ENCODE results near the gene DEFB125. TPM values are rescaled to one million over a fixed set of nuclear protein-coding genes. Genes with fewer than 3 reads are reported as not detected.

DEFB125 gene
- total and polyA plus RNA-seq, 10 donors: not detected

DNA sequence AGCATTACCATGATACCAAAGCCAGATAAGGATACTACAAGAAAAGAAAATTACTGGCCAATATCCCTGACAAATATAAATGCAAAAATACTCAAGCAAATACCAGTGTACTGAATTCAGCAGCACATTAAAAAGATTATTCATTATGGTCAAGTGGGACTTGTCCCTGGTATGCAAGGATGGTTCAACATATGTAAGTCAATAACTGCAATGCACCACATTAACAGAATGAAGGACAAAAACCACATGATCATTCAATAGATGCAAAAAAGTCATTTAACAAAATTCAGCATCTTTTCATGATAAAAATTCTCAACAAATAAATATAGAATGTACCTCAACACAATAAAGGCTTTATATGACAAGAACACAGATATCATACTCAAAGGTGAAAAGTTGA, 9.1 kb upstream of the DEFB125 start:
- DNase-seq: no peak

DNA sequence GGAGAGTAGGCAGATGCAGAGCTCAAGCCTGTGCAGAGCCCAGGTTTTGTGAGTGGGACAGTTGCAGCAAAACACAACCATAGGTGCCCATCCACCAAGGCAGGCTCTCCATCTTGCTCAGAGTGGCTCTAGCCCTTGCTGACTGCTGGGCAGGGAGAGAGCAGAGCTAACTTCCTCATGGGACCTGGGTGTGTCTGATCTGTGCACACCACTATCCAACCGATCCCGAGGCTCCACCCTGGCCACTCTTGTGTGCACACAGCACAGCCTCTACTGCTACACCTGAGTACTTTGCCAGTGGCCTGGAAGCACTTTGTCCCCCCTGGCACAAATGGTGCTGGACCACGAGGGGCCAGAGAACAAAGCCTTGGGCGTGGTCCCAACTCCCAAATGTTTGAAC, 7.9 kb upstream of the DEFB125 start:
- WGBS, 5 donors: 40 to 75% (median 71%) methylated on average over 4 of the region's 4 CpGs
- Histone ChIP-seq H3K4me3 (no peak overlapping the region), H3K36me3 (no peaks in the 10 kb centered on the region), H3K27me3 (replicated peaks in 1 of 7) (peaks cover 0 to 19% (median 0%) of the 10 kb centered on the region in 7 donors), H3K27ac (no peak overlapping the region), H3K4me1 (no peaks in the 10 kb centered on the region), H3K9me3 (peaks cover 0 to 39% (median 22%) of the 10 kb centered on the region in 8 donors)
- TF ChIP-seq POLR2A (IDR thresholded peaks at IDR 0.05): no peak
- TF ChIP-seq POLR2AphosphoS5 (IDR thresholded peaks at IDR 0.05): no peak
- TF ChIP-seq, protein P1, sequence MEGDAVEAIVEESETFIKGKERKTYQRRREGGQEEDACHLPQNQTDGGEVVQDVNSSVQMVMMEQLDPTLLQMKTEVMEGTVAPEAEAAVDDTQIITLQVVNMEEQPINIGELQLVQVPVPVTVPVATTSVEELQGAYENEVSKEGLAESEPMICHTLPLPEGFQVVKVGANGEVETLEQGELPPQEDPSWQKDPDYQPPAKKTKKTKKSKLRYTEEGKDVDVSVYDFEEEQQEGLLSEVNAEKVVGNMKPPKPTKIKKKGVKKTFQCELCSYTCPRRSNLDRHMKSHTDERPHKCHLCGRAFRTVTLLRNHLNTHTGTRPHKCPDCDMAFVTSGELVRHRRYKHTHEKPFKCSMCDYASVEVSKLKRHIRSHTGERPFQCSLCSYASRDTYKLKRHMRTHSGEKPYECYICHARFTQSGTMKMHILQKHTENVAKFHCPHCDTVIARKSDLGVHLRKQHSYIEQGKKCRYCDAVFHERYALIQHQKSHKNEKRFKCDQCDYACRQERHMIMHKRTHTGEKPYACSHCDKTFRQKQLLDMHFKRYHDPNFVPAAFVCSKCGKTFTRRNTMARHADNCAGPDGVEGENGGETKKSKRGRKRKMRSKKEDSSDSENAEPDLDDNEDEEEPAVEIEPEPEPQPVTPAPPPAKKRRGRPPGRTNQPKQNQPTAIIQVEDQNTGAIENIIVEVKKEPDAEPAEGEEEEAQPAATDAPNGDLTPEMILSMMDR (IDR thresholded peaks at IDR 0.05 in 8 of 11, conservative IDR thresholded peaks at IDR 0.05 in 3 of 11): no peak
- intact Hi-C loops (cut with DNase I; ENCODE audit: low total_unique reads): no loop called here
- no peak for DNase-seq

More for the DNA sequence above, 9.1 kb upstream of the DEFB125 start:
- no peaks in the 10 kb centered on the region for H3K36me3 ChIP-seq
- H3K4me1 ChIP-seq: no peaks in the 10 kb centered on the region
- peaks cover 0 to 42% (median 24%) of the 10 kb centered on the region in 8 donors for H3K9me3 ChIP-seq
- peaks cover 0 to 31% (median 0%) of the 10 kb centered on the region in 7 donors for H3K27me3 ChIP-seq (replicated peaks in 1 of 7)
- no peak overlapping the region for H3K4me3 ChIP-seq
- intact Hi-C loops (cut with DNase I; ENCODE audit: low total_unique reads): no loop called here
- TF ChIP-seq, protein P1 (IDR thresholded peaks at IDR 0.05 in 8 of 11, conservative IDR thresholded peaks at IDR 0.05 in 3 of 11): no peak
- TF ChIP-seq POLR2A (IDR thresholded peaks at IDR 0.05) (no peak), POLR2AphosphoS5 (IDR thresholded peaks at IDR 0.05) (no peak)
- H3K27ac ChIP-seq: no peak overlapping the region

DNA sequence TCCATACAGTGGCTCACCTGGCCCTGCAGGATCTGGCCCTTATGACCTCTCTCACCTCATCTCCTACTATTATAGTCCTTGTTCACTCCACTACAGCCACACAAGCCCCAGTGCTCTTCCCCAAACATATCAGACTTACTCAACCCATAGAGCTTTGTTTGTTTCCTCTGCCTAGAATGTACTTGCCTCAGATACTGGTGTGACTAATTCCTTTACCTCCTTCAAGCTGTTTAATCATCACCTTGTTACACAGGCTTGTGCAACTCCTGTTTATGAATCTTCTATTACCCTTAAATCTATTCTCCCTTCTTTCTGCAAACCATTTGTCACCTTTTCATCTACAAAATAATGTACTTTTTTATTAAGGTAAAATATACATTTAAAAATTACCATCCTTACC, 3.2 kb downstream of the DEFB125 start:
- Histone ChIP-seq H3K27me3 (replicated peaks in 1 of 7) (peaks cover 0 to 50% (median 10%) of the 10 kb centered on the region in 7 donors), H3K4me3 (no peak overlapping the region), H3K27ac (no peak overlapping the region), H3K9me3 (peaks cover 0 to 24% (median 14%) of the 10 kb centered on the region in 8 donors), H3K36me3 (no peaks in the 10 kb centered on the region), H3K4me1 (no peaks in the 10 kb centered on the region)
- no peak for DNase-seq
- TF ChIP-seq, protein P1 (IDR thresholded peaks at IDR 0.05 in 8 of 11, conservative IDR thresholded peaks at IDR 0.05 in 3 of 11): no peak
- TF ChIP-seq POLR2AphosphoS5 (IDR thresholded peaks at IDR 0.05) (no peak), POLR2A (IDR thresholded peaks at IDR 0.05) (no peak)
- intact Hi-C loops (cut with DNase I; ENCODE audit: low total_unique reads): no loop called here

DNA sequence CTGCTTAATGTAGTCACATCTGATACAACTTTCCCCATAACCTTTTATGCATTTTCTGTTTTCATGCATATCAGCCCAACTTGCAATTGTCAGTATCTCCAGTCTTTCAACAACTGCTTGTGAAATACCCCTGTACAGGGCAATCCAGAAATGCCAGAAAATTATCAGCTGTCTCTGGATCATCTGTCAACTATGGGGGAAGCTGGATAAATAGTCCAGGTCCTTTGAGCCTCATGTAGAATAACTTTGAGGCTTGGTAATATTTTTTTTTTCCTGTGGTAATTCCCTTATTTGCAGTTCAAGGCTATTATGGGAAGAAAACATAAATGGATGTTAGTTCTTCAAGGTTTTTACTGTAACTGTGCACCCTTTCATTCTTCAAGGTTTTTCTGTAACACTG, 6.2 kb downstream of the DEFB125 start:
- no peak overlapping the region for H3K4me3 ChIP-seq
- H3K27me3 ChIP-seq (replicated peaks in 1 of 7): peaks cover 0 to 48% (median 8%) of the 10 kb centered on the region in 7 donors
- no peak for DNase-seq
- TF ChIP-seq POLR2AphosphoS5 (IDR thresholded peaks at IDR 0.05) (no peak), POLR2A (IDR thresholded peaks at IDR 0.05) (no peak)
- TF ChIP-seq, protein P1 (IDR thresholded peaks at IDR 0.05 in 8 of 11, conservative IDR thresholded peaks at IDR 0.05 in 3 of 11): no peak
- no peaks in the 10 kb centered on the region for H3K4me1 ChIP-seq
- H3K36me3 ChIP-seq: no peaks in the 10 kb centered on the region
- peaks cover 0 to 36% (median 21%) of the 10 kb centered on the region in 8 donors for H3K9me3 ChIP-seq
- no peak overlapping the region for H3K27ac ChIP-seq
- intact Hi-C loops (cut with DNase I; ENCODE audit: low total_unique reads): no loop called here

Data from spleen (tissue), 11 donors.